ENCODE data around the gene TACC3. TPM values are rescaled to one million over a fixed set of nuclear protein-coding genes. Genes with fewer than 3 reads are reported as not detected.

The TACC3 gene
- total and polyA plus RNA-seq, 12 donors = 5.5 to 26.5 (median 11.4) TPM

DNA sequence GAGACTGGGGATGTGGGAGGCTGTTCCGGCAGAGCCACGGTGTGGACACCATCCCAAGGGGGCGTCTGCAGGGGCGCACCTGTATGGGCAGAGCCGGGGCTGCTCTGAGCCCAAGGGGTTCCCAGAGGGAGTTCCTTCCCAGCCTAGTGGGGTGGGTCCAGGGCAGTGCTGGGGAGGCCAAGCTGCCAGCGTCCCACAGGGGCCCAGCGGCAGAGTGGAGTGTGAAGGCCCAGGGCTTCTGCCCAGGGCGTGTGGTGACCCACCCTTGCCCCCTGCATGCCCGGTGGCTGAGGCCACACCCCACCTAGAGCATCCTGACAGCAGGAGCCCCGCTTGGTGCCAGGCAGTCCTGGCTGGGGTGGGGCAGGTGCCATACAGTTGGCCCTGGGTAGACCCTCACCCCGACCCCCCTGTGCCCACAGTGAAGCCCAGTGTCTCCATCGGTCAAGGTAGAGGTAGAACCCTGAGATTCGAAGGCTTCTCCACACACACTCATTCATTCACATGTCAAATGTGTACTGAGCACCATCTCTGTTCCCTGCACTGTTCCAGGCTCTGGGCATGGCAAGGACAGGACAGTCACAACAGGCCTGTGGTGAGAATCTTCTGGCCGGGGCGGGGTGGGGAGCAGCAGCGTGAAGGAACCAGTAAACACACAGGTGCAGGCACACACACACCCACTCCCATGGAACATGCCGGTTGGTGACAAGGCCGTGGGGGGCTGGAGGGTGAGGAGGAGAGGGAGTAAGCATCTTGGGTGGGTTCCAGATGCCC, 29.2 kb downstream of the TACC3 start:
- no peak for TF ChIP-seq POLR2A (IDR thresholded peaks at IDR 0.05)
- TF ChIP-seq, protein P1, sequence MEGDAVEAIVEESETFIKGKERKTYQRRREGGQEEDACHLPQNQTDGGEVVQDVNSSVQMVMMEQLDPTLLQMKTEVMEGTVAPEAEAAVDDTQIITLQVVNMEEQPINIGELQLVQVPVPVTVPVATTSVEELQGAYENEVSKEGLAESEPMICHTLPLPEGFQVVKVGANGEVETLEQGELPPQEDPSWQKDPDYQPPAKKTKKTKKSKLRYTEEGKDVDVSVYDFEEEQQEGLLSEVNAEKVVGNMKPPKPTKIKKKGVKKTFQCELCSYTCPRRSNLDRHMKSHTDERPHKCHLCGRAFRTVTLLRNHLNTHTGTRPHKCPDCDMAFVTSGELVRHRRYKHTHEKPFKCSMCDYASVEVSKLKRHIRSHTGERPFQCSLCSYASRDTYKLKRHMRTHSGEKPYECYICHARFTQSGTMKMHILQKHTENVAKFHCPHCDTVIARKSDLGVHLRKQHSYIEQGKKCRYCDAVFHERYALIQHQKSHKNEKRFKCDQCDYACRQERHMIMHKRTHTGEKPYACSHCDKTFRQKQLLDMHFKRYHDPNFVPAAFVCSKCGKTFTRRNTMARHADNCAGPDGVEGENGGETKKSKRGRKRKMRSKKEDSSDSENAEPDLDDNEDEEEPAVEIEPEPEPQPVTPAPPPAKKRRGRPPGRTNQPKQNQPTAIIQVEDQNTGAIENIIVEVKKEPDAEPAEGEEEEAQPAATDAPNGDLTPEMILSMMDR (IDR thresholded peaks at IDR 0.05) = no peak
- DNase-seq = no peak
- Histone ChIP-seq H3K27me3 (peaks cover 4% of the 10 kb centered on the region), H3K27ac (no peak overlapping the region), H3K9me3 (replicated peaks in 1 of 3) (no peaks in the 10 kb centered on the region), H3K4me1 (replicated peaks in 1 of 2) (peaks cover 0 to 3% of the 10 kb centered on the region in 2 donors), H3K36me3 (replicated peaks in 1 of 2) (no peaks in the 10 kb centered on the region), H3K4me3 (no peak overlapping the region)
- WGBS, 4 donors = 87 to 90% (median 88%) methylated on average over 3 to 18 of the region's 18 CpGs
- intact Hi-C loops (cut with DNase I) = no loop called here

DNA sequence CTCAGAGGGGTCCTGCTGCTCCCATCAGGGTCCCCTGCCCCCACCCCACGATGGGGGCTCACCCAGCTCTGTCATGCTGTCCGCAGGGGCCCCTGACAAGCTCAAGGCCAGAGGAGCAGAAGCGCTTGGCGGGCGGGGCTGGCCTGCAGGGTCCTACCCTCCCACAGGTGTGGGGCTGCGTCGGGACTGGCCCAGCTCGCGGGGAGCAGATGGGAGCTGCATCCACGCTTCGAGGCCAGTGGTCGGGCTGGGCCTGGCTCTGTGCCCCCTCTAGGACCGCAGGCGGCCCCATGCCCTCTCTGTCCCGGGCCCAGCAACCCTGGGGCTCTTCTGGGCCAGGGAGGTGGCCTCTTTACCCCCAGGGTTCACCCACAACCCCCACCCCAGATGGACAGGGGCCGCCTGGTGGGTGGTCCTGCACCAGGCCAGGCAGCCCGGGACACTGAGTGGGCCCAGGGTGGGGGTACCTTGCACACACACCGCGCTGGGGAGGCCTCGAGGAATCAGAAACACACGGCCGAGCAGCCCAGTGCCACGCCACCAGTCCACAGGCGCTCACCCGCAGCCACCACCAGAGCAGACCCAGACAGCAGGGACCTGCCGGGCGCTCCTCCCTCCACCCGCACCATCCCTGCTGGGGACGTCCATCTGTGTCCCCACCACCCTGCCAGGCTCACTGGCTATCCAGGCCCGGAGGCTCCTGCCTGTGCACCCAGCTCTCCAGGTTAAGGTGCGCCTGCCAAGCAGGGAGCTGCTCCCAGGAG, 30.0 kb downstream of the TACC3 start:
- H3K4me3 ChIP-seq = no peak overlapping the region
- H3K4me1 ChIP-seq (replicated peaks in 1 of 2) = peaks cover 0 to 3% of the 10 kb centered on the region in 2 donors
- TF ChIP-seq, protein P1 (IDR thresholded peaks at IDR 0.05) = no peak
- TF ChIP-seq POLR2A (IDR thresholded peaks at IDR 0.05) = no peak
- no peaks in the 10 kb centered on the region for H3K9me3 ChIP-seq (replicated peaks in 1 of 3)
- no peak for DNase-seq
- H3K36me3 ChIP-seq (replicated peaks in 1 of 2) = no peaks in the 10 kb centered on the region
- H3K27ac ChIP-seq = no peak overlapping the region
- 83 to 98% (median 89%) methylated on average over 9 to 31 of the region's 31 CpGs for WGBS, 4 donors
- peaks cover 4% of the 10 kb centered on the region for H3K27me3 ChIP-seq
- intact Hi-C loops (cut with DNase I) = no loop called here

DNA sequence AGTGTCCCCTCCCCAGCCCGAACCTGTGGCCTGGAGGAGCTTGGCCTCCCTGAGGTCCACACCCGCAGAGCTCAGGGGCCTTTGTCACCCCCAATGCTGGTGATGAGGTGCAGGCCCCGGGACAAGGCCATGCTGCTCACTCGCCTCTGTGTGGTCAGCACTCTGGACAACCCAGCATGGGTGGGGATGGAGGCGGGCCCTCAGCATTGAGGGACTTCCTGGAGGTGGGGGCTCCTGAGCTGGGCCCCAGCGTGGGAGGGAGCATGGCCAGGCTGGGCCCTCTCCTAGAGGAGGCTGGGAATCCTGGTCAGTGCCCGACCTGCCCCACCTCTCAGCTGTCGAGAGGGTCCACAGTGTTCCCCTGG, 30.6 kb downstream of the TACC3 start:
- no peak overlapping the region for H3K4me3 ChIP-seq
- peaks cover 0 to 3% of the 10 kb centered on the region in 2 donors for H3K4me1 ChIP-seq (replicated peaks in 1 of 2)
- intact Hi-C loops (cut with DNase I) = no loop called here
- WGBS, 4 donors = 80 to 100% (median 94%) methylated on average over 1 to 8 of the region's 8 CpGs
- no peak for TF ChIP-seq POLR2A (IDR thresholded peaks at IDR 0.05)
- TF ChIP-seq, protein P1 (IDR thresholded peaks at IDR 0.05) = no peak
- no peaks in the 10 kb centered on the region for H3K9me3 ChIP-seq (replicated peaks in 1 of 3)
- DNase-seq = no peak
- no peak overlapping the region for H3K27ac ChIP-seq
- peaks cover 4% of the 10 kb centered on the region for H3K27me3 ChIP-seq
- no peaks in the 10 kb centered on the region for H3K36me3 ChIP-seq (replicated peaks in 1 of 2)

- Histone ChIP-seq H3K4me3 (no peak overlapping the region), H3K36me3 (replicated peaks in 1 of 2) (no peaks in the 10 kb centered on the region), H3K9me3 (replicated peaks in 1 of 3) (no peaks in the 10 kb centered on the region), H3K27ac (no peak overlapping the region), H3K4me1 (replicated peaks in 1 of 2) (peaks cover 0 to 3% of the 10 kb centered on the region in 2 donors), H3K27me3 (peaks cover 4% of the 10 kb centered on the region)
- TF ChIP-seq, protein P1 (IDR thresholded peaks at IDR 0.05) = no peak
- no peak for TF ChIP-seq POLR2A (IDR thresholded peaks at IDR 0.05)
- intact Hi-C loops (cut with DNase I) = no loop called here
- DNase-seq = peak in 1 of 7 donors; percentile 37
- 36 to 80% (median 60%) methylated on average over 2 to 34 of the region's 35 CpGs for WGBS, 4 donors
Measured at GRCh38 chr4:1752284-1753041, 31.1 kb downstream of the TACC3 start.

All from adrenal gland (tissue), 12 donors.